GM21576 (cell line): ENCODE measurements around the gene TTC16.
A peak's percentile ranks its signal among the peaks of the same experiment; 100 is the strongest.

Source experiments
- ATAC-seq: cut with Tn5 transposase; IDR thresholded peaks from one replicate; pipeline ENCODE4 v1.9.1; 2021; ENCODE audit warnings: mild to moderate bottlenecking, moderate library complexity; ENCODE audit not compliant: unreplicated experiment

The TTC16 gene, protein sequence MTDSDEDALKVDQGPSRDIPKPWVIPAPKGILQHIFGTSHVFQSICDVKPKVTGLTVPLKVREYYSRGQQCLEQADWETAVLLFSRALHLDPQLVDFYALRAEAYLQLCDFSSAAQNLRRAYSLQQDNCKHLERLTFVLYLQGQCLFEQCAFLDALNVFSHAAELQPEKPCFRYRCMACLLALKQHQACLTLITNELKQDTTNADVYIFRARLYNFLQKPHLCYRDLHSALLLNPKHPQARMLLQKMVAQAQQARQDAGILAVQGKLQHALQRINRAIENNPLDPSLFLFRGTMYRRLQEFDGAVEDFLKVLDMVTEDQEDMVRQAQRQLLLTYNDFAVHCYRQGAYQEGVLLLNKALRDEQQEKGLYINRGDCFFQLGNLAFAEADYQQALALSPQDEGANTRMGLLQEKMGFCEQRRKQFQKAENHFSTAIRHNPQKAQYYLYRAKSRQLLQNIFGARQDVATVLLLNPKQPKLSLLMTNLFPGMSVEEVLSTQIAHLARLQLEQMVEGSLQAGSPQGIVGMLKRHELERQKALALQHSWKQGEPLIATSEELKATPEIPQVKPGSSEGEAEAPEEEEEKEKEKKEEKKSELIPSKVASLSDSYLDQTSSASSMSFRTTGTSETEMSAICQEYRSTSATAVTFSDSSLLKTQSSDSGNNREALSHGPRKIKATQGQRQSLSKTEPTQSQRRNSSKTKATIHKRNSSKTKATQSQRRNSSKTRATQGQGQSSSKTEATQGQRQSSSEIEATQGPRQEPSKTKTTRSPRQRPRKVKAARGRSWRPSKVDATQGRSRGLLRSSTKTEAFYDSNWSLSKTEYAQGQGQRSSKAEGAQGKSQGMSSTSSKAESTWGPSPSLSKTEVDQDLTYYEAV

GRCh38 chr9:127715470-127716337, at the start of gene TTC16, which contains the start of gene PTRH1:
TTC16 (plus strand) TSS chr9:127716079; CDS start chr9:127716146, 67 bp downstream.
PTRH1 (minus strand) TSS chr9:127715663; CDS start chr9:127715639, 24 bp downstream.
- ATAC-seq = peak; percentile 79

DNA sequence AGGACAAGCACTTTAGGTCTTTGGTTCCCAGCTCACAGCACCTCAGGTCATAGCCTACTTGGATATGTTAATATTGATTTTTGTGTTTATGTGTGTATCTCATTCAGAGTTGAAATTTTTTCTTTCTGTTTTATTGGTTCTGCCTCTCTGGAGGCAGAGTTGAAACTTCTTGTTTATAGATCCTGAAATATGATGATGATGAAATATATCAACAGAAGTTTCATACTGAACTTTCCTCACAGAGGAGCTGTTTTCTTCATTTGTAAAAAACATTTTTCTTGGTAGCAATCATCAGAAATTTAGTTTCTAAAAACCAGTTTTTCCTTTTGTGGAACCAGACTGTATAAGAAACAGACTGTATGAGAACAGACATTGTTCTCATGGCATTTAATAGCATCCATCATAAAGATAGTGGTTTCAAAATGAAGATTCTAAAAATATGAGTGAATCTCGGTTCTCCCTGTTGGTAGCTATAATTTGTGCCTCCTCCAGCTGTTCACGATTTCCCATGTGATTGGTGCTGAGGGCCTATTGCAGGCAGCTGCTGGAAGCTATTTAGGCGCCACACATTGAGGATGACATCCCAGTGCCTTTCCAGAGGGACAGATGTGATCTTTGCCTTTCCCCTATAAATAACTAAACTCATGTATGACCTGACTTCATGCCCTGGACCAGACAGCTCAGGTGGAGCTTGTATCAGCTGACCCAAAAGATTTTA, 48.6 kb upstream of the TTC16 start:
- ATAC-seq = no peak

GRCh38 chr9:127667906-127668305, 48.0 kb upstream of the TTC16 start:
- no peak for ATAC-seq

DNA sequence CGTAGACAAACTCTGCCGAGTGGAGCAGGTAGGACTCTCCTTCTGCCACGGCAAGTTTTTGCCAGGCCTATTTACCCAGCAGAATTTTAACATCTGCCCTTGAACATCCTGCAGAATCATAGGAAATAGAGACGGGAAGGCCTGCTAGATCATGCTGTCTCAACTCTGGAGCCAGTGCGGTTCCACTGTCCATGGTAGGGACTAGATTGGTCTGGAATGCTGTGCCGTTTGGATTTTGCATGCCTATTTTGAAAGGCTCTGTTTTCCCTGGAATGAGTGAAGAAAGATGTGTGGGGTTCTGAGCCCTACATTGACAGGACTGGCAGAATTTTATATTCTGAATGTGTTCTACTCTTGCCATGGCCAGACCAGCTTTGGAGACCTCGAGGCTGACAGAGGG, 42.6 kb upstream of the TTC16 start:
- no peak for ATAC-seq

DNA sequence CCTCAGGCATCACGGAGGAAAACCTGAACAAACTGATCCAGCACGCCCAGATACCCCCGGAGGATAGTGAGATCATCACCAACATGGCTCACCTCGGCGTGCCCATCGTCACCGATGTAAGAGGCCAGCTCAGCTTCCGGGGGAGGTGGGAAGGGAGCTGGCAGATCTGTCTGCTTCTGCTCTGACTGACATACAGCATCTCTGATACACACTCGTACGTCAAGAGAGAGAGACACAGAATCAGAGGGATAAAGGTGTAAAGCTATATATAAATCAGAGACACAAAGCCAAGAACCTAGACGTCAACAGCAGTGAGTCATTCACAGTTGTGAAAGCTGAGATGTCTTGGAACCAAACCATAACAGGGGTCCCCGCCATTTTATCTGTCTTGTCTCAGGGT, 39.2 kb upstream of the TTC16 start:
- ATAC-seq = no peak

GRCh38 chr9:127679506-127679905, 36.4 kb upstream of the TTC16 start:
- ATAC-seq = no peak

- ATAC-seq = no peak
These were observed 35.7 kb upstream of the TTC16 start for GRCh38 chr9:127680226-127680625.

DNA sequence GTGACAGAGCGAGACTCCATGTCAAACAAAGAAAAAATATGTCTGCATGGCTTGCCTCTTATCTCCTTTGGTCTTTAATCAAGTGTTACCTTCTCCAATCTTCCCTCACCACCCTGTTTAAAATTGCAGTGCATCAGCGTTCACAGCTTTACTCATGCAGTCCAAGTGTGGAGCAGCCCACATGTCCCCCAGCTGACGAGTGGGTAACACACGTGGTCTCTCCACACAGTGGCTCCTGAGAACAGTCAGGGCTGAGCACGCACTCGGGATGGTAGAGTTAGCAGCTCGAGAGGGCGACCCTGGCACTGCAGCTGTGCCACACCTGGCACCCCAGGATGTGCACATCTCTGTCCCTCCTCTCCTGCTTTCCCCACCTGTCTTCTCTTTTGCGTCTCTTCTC, 35.0 kb upstream of the TTC16 start:
- no peak for ATAC-seq

GRCh38 chr9:127682351-127683136, 33.3 kb upstream of the TTC16 start:
- ATAC-seq = no peak

- ATAC-seq = no peak
These were observed 32.2 kb upstream of the TTC16 start for GRCh38 chr9:127683723-127684122.

DNA sequence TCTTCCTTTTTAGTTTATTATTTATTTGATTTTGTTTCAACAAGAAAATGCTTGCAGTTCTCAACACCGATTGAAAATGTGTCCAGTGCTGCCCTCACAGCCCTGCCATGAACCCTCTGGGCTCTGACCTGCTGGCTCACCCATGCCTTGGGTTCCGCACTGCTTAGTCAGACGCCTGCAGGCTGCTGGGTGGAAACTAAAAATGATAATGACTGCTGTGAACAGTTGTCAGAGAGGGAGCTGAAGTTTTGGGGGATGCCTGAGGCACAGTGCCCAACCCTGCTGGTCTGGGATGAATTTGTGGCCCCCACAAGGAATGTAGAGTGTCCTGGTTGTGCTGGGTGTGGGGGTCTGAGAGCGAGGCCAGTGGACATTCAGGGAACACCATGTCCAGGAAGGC, 31.3 kb upstream of the TTC16 start:
- no peak for ATAC-seq

- ATAC-seq = no peak
These were observed 29.2 kb upstream of the TTC16 start for GRCh38 chr9:127686461-127687393.

GRCh38 chr9:127689329-127690000, 26.4 kb upstream of the TTC16 start:
- ATAC-seq = no peak

GRCh38 chr9:127690735-127691134, 25.1 kb upstream of the TTC16 start:
- no peak for ATAC-seq

- ATAC-seq = no peak
These were observed 23.8 kb upstream of the TTC16 start for GRCh38 chr9:127692071-127692470.

GRCh38 chr9:127693143-127693542, 22.7 kb upstream of the TTC16 start:
- no peak for ATAC-seq

- ATAC-seq = no peak
These were observed 22.2 kb upstream of the TTC16 start for GRCh38 chr9:127693697-127694096.
